Esophagus muscularis mucosa (tissue), 4 donors: ENCODE measurements around the gene ADD3.

ENCODE experiments used
- CTCF ChIP-seq, 3 experiments: fragments of 200-600 bp in 2 of 3; fragments of 450-650 bp in 1 of 3; sonication (generic) in 2 of 3; IDR thresholded peaks; one replicate each; pipeline ENCODE4 v1.5.1; 2017 to 2019; ENCODE audit warnings: antibody characterized with exemption in 3 of 3, mild to moderate bottlenecking in 2 of 3, moderate library complexity in 1 of 3
- EP300 ChIP-seq: sonication (generic); formaldehyde crosslinking; IDR thresholded peaks from one replicate; pipeline ENCODE4 v1.6.1; 2017; ENCODE audit warnings: antibody characterized with exemption
- POLR2A ChIP-seq: fragments of 450-650 bp; IDR thresholded peaks from one replicate; pipeline ENCODE4 v1.6.1; 2017; ENCODE audit warnings: antibody characterized with exemption, moderate library complexity, mild to moderate bottlenecking, low read depth
- POLR2AphosphoS5 ChIP-seq, 2 donors: sonication (generic); formaldehyde crosslinking; IDR thresholded peaks; one replicate each; pipeline ENCODE4 v1.6.1; 2017; ENCODE audit warnings: antibody characterized with exemption in 2 of 2

- TF ChIP-seq POLR2AphosphoS5 (IDR thresholded peaks at IDR 0.05) (no peak), CTCF (IDR thresholded peaks at IDR 0.05) (no peak), POLR2A (no peak), EP300 (no peak)
These were observed 48.3 kb upstream of the ADD3 start for GRCh38 chr10:109959259-109960145.
